HEK293 (cell line): ENCODE results near the gene ACTG1.

ENCODE experiments used
- BCL11A ChIP-seq: fragments of 450-650 bp; formaldehyde crosslinking; IDR thresholded peaks from 2 replicates; pipeline ENCODE4 v1.5.1; 2016; ENCODE audit warnings: low read depth, missing biosample characterization, missing genetic modification characterization
- KLF9 ChIP-seq: fragments of 450-650 bp; formaldehyde crosslinking; IDR thresholded peaks from 2 replicates; pipeline ENCODE4 v1.5.1; 2016; ENCODE audit warnings: missing biosample characterization, missing genetic modification characterization, low read depth
- SP7 ChIP-seq: fragments of 450-650 bp; formaldehyde crosslinking; IDR thresholded peaks from 2 replicates; pipeline ENCODE4 v1.5.1; 2016; ENCODE audit warnings: missing biosample characterization, missing genetic modification characterization
- TCF7L2 ChIP-seq: IDR thresholded peaks from 2 replicates; pipeline ENCODE4 v1.6.1; 2011; ENCODE audit warnings: low read depth, mild to moderate bottlenecking, inconsistent platforms, low read length, moderate library complexity, borderline replicate concordance
- YY1 ChIP-seq: fragments of 450-650 bp; formaldehyde crosslinking; IDR thresholded peaks from 2 replicates; pipeline ENCODE4 v1.5.1; 2018; ENCODE audit warnings: missing biosample characterization, missing genetic modification characterization
- ZBTB7A ChIP-seq: fragments of 450-650 bp; formaldehyde crosslinking; IDR thresholded peaks from 2 replicates; pipeline ENCODE4 v1.5.1; 2016; ENCODE audit warnings: low read depth, missing biosample characterization, missing genetic modification characterization
- ZNF404 ChIP-seq: fragments of 450-650 bp; formaldehyde crosslinking; IDR thresholded peaks from 2 replicates; pipeline ENCODE4 v1.5.1; 2017; ENCODE audit warnings: missing biosample characterization, missing genetic modification characterization
- TF ChIP-seq, protein P1 (sequence below): fragments of 450-650 bp; formaldehyde crosslinking; IDR thresholded peaks from 2 replicates; pipeline ENCODE4 v1.5.1; 2016; ENCODE audit warnings: missing biosample characterization, missing genetic modification characterization
- TF ChIP-seq, protein P2 (sequence below): fragments of 450-650 bp; formaldehyde crosslinking; IDR thresholded peaks from 2 replicates; pipeline ENCODE4 v1.5.1; 2016; ENCODE audit warnings: missing biosample characterization, missing genetic modification characterization
- TF ChIP-seq, protein P3 (sequence below): fragments of 450-650 bp; formaldehyde crosslinking; IDR thresholded peaks from 2 replicates; pipeline ENCODE4 v1.5.1; 2016; ENCODE audit warnings: missing biosample characterization, missing genetic modification characterization
- TF ChIP-seq, protein P4 (sequence below): fragments of 450-650 bp; formaldehyde crosslinking; IDR thresholded peaks from 2 replicates; pipeline ENCODE4 v1.5.1; 2016; ENCODE audit warnings: missing biosample characterization, missing genetic modification characterization

DNA sequence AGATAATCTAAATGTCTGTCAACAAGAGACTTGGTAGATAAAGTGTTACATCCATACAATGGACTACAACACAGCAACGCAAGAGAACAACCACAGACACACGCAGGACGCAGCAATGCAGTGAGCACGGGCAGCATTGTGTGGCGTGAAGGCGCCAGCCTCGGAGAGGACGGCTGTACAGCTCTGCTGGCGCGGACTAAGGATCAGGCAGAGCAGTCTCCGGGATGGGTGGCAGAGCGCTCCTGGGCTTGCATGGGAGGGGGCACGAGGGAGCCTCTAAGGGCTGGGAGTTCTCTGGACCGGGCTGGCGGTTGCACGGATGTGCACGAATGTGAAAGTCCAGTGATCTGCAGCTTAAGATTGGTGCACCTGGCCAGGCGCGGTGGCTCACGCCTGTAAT, 34.5 kb downstream of the ACTG1 start:
- TF ChIP-seq, protein P1, sequence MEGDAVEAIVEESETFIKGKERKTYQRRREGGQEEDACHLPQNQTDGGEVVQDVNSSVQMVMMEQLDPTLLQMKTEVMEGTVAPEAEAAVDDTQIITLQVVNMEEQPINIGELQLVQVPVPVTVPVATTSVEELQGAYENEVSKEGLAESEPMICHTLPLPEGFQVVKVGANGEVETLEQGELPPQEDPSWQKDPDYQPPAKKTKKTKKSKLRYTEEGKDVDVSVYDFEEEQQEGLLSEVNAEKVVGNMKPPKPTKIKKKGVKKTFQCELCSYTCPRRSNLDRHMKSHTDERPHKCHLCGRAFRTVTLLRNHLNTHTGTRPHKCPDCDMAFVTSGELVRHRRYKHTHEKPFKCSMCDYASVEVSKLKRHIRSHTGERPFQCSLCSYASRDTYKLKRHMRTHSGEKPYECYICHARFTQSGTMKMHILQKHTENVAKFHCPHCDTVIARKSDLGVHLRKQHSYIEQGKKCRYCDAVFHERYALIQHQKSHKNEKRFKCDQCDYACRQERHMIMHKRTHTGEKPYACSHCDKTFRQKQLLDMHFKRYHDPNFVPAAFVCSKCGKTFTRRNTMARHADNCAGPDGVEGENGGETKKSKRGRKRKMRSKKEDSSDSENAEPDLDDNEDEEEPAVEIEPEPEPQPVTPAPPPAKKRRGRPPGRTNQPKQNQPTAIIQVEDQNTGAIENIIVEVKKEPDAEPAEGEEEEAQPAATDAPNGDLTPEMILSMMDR (tag by site-specific recombination), result no peak
- TF ChIP-seq ZBTB7A, result no peak
- TF ChIP-seq ZNF404 (tag by site-specific recombination), result no peak
- TF ChIP-seq YY1, result no peak
- TF ChIP-seq SP7 (tag by site-specific recombination), result no peak
- TF ChIP-seq, protein P2, sequence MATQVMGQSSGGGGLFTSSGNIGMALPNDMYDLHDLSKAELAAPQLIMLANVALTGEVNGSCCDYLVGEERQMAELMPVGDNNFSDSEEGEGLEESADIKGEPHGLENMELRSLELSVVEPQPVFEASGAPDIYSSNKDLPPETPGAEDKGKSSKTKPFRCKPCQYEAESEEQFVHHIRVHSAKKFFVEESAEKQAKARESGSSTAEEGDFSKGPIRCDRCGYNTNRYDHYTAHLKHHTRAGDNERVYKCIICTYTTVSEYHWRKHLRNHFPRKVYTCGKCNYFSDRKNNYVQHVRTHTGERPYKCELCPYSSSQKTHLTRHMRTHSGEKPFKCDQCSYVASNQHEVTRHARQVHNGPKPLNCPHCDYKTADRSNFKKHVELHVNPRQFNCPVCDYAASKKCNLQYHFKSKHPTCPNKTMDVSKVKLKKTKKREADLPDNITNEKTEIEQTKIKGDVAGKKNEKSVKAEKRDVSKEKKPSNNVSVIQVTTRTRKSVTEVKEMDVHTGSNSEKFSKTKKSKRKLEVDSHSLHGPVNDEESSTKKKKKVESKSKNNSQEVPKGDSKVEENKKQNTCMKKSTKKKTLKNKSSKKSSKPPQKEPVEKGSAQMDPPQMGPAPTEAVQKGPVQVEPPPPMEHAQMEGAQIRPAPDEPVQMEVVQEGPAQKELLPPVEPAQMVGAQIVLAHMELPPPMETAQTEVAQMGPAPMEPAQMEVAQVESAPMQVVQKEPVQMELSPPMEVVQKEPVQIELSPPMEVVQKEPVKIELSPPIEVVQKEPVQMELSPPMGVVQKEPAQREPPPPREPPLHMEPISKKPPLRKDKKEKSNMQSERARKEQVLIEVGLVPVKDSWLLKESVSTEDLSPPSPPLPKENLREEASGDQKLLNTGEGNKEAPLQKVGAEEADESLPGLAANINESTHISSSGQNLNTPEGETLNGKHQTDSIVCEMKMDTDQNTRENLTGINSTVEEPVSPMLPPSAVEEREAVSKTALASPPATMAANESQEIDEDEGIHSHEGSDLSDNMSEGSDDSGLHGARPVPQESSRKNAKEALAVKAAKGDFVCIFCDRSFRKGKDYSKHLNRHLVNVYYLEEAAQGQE (tag by site-specific recombination), result no peak
- TF ChIP-seq, protein P3, sequence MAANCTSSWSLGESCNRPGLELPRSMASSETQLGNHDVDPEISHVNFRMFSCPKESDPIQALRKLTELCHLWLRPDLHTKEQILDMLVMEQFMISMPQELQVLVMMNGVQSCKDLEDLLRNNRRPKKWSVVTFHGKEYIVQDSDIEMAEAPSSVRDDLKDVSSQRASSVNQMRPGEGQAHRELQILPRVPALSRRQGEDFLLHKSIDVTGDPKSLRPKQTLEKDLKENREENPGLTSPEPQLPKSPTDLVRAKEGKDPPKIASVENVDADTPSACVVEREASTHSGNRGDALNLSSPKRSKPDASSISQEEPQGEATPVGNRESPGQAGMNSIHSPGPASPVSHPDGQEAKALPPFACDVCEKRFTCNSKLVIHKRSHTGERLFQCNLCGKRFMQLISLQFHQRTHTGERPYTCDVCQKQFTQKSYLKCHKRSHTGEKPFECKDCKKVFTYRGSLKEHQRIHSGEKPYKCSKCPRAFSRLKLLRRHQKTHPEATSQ (tag by site-specific recombination), result no peak
- no peak for TF ChIP-seq KLF9
- TF ChIP-seq BCL11A (tag by site-specific recombination), result no peak
- TF ChIP-seq, protein P4, sequence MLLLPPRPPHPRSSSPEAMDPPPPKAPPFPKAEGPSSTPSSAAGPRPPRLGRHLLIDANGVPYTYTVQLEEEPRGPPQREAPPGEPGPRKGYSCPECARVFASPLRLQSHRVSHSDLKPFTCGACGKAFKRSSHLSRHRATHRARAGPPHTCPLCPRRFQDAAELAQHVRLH (tag by site-specific recombination), result no peak
- no peak for TF ChIP-seq TCF7L2
